Natural killer cell (primary cell): ENCODE results near the gene PLAU. TPM values are rescaled to one million over a fixed set of nuclear protein-coding genes. Genes with fewer than 3 reads are reported as not detected.
A peak's percentile ranks its signal among the peaks of the same experiment; 100 is the strongest.

Experiments
- ATAC-seq, 3 donors: fragments of 150-1000 bp in 2 of 3; fragments of 200-7000 bp in 1 of 3; cut with Tn5 transposase; 1 replicate in 1 of 3; 2 replicates in 2 of 3; pipeline ENCODE4 v1.10.0; 2021; ENCODE audit warnings: mild to moderate bottlenecking in 2 of 3, moderate library complexity in 2 of 3
- DNase-seq, 2 donors: peaks; one replicate each; pipeline versions ENCODE4 v3.0.0 to v3.0.0-alpha.2; 2013 to 2021; ENCODE audit warnings: mixed read lengths in 1 of 2
- H3K27ac ChIP-seq: one replicate; pipeline ENCODE4 v1.5.1; 2013; ENCODE audit warnings: mild to moderate bottlenecking, low read length
- H3K27me3 ChIP-seq: one replicate; pipeline ENCODE4 v1.6.1; 2013; ENCODE audit warnings: low read length; ENCODE audit not compliant: control insufficient read depth, insufficient read depth
- H3K36me3 ChIP-seq: one replicate; pipeline ENCODE4 v1.6.1; 2013; ENCODE audit warnings: low read length; ENCODE audit not compliant: control insufficient read depth, insufficient read depth
- H3K4me1 ChIP-seq: one replicate; pipeline ENCODE4 v1.6.1; 2013; ENCODE audit warnings: low read length; ENCODE audit not compliant: control insufficient read depth, insufficient read depth
- H3K4me3 ChIP-seq: one replicate; pipeline ENCODE4 v1.5.1; 2013; ENCODE audit warnings: low read length
- H3K9me3 ChIP-seq: one replicate; pipeline ENCODE4 v1.6.1; 2013; ENCODE audit warnings: low read length; ENCODE audit not compliant: control insufficient read depth, insufficient read depth
- H3K27ac Mint-ChIP-seq, 2 donors: one replicate each; pipeline ENCODE4 v1.8.0; 2022; ENCODE audit warnings: mild to moderate bottlenecking in 2 of 2, mixed read lengths in 2 of 2, moderate library complexity in 1 of 2
- H3K27me3 Mint-ChIP-seq, 2 donors: one replicate each; pipeline ENCODE4 v1.8.0; 2022; ENCODE audit warnings: low read depth in 2 of 2, mixed read lengths in 2 of 2
- H3K36me3 Mint-ChIP-seq: one replicate; pipeline ENCODE4 v1.8.0; 2022; ENCODE audit warnings: mixed read lengths
- H3K4me1 Mint-ChIP-seq, 2 donors: one replicate each; pipeline ENCODE4 v1.8.0; 2022; ENCODE audit warnings: mixed read lengths in 2 of 2
- H3K4me3 Mint-ChIP-seq: one replicate; pipeline ENCODE4 v1.8.0; 2022; ENCODE audit warnings: mild to moderate bottlenecking, moderate library complexity, mixed read lengths
- H3K9me3 Mint-ChIP-seq, 2 donors: one replicate each; pipeline ENCODE4 v1.8.0; 2022; ENCODE audit warnings: mixed read lengths in 2 of 2
- CTCF ChIP-seq: fragments of 200-600 bp; IDR thresholded peaks from one replicate; pipeline ENCODE4 v1.8.0; 2022; ENCODE audit warnings: antibody characterized with exemption
- WGBS: methylation state at CpG from one replicate; pipeline ENCODE4 v1.1.7; 2013; ENCODE audit warnings: missing lambda C conversion rate; ENCODE audit not compliant: insufficient coverage; 5-methylcytosine and 5-hydroxymethylcytosine counted together
- intact Hi-C: fragments of 100-400 bp; cut with micrococcal nuclease; formaldehyde crosslinking; loops from one replicate; pipeline ENCODE4 v1.14.2; 2022
- total RNA-seq, 4 donors: library from RNA; stranded (reverse); fragments of 120-200 nt in 1 of 4; gene quantifications; one replicate each; pipeline versions ENCODE4 v1.2.3 to v1.2.4, GENCODE V29; 2013 to 2022

Gene PLAU
- total RNA-seq, 3 donors from 2014 or later (not counting 1 experiment from before 2014, with no cell fraction given), result 0.12 to 1.6 (median 0.32) TPM

- ATAC-seq (peak; percentile 91 to 99 (median 99)), DNase-seq (peak; percentile 65 to 85)
- intact Hi-C loops, result loop anchor here (1.0 to 5.0 kb wide), 5 partner anchors 54 to 266 kb away; partner anchors contain the start of genes ADK and AP3M1
- 2% methylated on average over 5 of the region's 5 CpGs for WGBS
- Mint-ChIP-seq H3K27ac (no peak overlapping the region), H3K4me3 (no peak overlapping the region), H3K27me3 (no peaks in the 10 kb centered on the region), H3K9me3 (no peaks in the 10 kb centered on the region), H3K36me3 (no peaks in the 10 kb centered on the region), H3K4me1 (peaks cover 7 to 11% of the 10 kb centered on the region in 2 donors)
- H3K9me3 ChIP-seq, result no peaks in the 10 kb centered on the region
- H3K36me3 ChIP-seq, result no peaks in the 10 kb centered on the region
- no peak overlapping the region for H3K4me3 ChIP-seq
- H3K27me3 ChIP-seq, result no peaks in the 10 kb centered on the region
- H3K4me1 ChIP-seq, result peaks cover 6% of the 10 kb centered on the region
- H3K27ac ChIP-seq, result no peak overlapping the region
- TF ChIP-seq CTCF, result peak; percentile 87
Observed at GRCh38 chr10:73886085-73886529, 24.8 kb upstream of the PLAU start.

- H3K4me1 Mint-ChIP-seq, result peaks cover 7 to 11% of the 10 kb centered on the region in 2 donors
- no peaks in the 10 kb centered on the region for H3K36me3 Mint-ChIP-seq
- H3K4me3 Mint-ChIP-seq, result no peak overlapping the region
- H3K27me3 Mint-ChIP-seq, result peaks cover 0 to 1% of the 10 kb centered on the region in 2 donors
- Histone ChIP-seq H3K27me3 (no peaks in the 10 kb centered on the region), H3K9me3 (no peaks in the 10 kb centered on the region), H3K36me3 (no peaks in the 10 kb centered on the region), H3K4me3 (no peak overlapping the region), H3K27ac (no peak overlapping the region), H3K4me1 (peaks cover 6% of the 10 kb centered on the region)
- no peak overlapping the region for H3K27ac Mint-ChIP-seq
- H3K9me3 Mint-ChIP-seq, result no peaks in the 10 kb centered on the region
- DNase-seq (no peak), ATAC-seq (no peak)
- WGBS, result 88% methylated on average over 4 of the region's 4 CpGs
- TF ChIP-seq CTCF, result no peak
- intact Hi-C loops, result loop anchor here (1.0 to 5.0 kb wide), 5 partner anchors 54 to 266 kb away; partner anchors contain the start of genes ADK and AP3M1
Observed at GRCh38 chr10:73886661-73887293, 24.2 kb upstream of the PLAU start.

GRCh38 chr10:73887294-73888039 is 23.5 kb upstream of the PLAU start:
- Histone ChIP-seq H3K4me1 (peaks cover 6% of the 10 kb centered on the region), H3K27ac (no peak overlapping the region), H3K4me3 (no peak overlapping the region), H3K9me3 (no peaks in the 10 kb centered on the region), H3K36me3 (no peaks in the 10 kb centered on the region), H3K27me3 (no peaks in the 10 kb centered on the region)
- H3K27me3 Mint-ChIP-seq, result peaks cover 0 to 6% of the 10 kb centered on the region in 2 donors
- no peaks in the 10 kb centered on the region for H3K9me3 Mint-ChIP-seq
- H3K36me3 Mint-ChIP-seq, result no peaks in the 10 kb centered on the region
- ATAC-seq (no peak), DNase-seq (no peak)
- H3K4me3 Mint-ChIP-seq, result no peak overlapping the region
- WGBS, result 93% methylated on average over 12 of the region's 12 CpGs
- TF ChIP-seq CTCF, result no peak
- intact Hi-C loops, result loop anchor here (5.0 kb wide), 3 partner anchors 70 to 265 kb away; partner anchors contain the start of genes ADK and AP3M1
- H3K27ac Mint-ChIP-seq, result no peak overlapping the region
- H3K4me1 Mint-ChIP-seq, result peaks cover 7 to 11% of the 10 kb centered on the region in 2 donors
